A673 (cell line): ENCODE results near the gene TENM4.

ENCODE experiments used
- CTCF ChIP-seq: fragments of 300-800, 200-600 bp; sonication (generic); conservative IDR thresholded peaks from 2 replicates; pipeline ENCODE4 v1.5.1; 2017; ENCODE audit warnings: low read depth, mild to moderate bottlenecking, antibody characterized with exemption, low read length, moderate library complexity, mixed read lengths
- EZH2 ChIP-seq: fragments of 200-600 bp; sonication (generic); IDR thresholded peaks from 2 replicates; pipeline ENCODE4 v1.6.1; 2017; ENCODE audit warnings: borderline replicate concordance, low read depth, mild to moderate bottlenecking, mixed read lengths, antibody characterized with exemption, low read length; ENCODE audit not compliant: poor library complexity, severe bottlenecking

GRCh38 chr11:79157738-79158137 is 283.1 kb downstream of the TENM4 start:
- TF ChIP-seq CTCF (no peak), EZH2 (no peak)
